NT2/D1 (cell line): ENCODE measurements around the gene PGAM2.

Experiments
- DNase-seq: peaks from one replicate; pipeline ENCODE4 v3.0.0-alpha.2; 2011; ENCODE audit warnings: low read depth, low spot score
- H3K27me3 ChIP-seq: 2 replicates; pipeline ENCODE4 v1.6.0; 2011; ENCODE audit warnings: mild to moderate bottlenecking; ENCODE audit not compliant: insufficient read length, insufficient read depth
- H3K36me3 ChIP-seq: 2 replicates; pipeline ENCODE4 v1.6.1; 2011; ENCODE audit warnings: mild to moderate bottlenecking, low read length, mixed read lengths; ENCODE audit not compliant: insufficient read depth, insufficient read length
- H3K4me1 ChIP-seq: 2 replicates; pipeline ENCODE4 v1.5.1; 2011; ENCODE audit not compliant: insufficient read depth, insufficient read length
- H3K4me3 ChIP-seq: 2 replicates; pipeline ENCODE4 v1.5.1; 2011; ENCODE audit warnings: low read depth; ENCODE audit not compliant: insufficient read length
- H3K9ac ChIP-seq: 2 replicates; pipeline ENCODE4 v1.6.0; 2011; ENCODE audit warnings: low read depth; ENCODE audit not compliant: insufficient read length
- H3K9me3 ChIP-seq: 2 replicates; pipeline ENCODE4 v1.5.1; 2011; ENCODE audit warnings: mild to moderate bottlenecking, low read length; ENCODE audit not compliant: insufficient read depth
- SUZ12 ChIP-seq: IDR thresholded peaks from 2 replicates; pipeline ENCODE4 v1.6.1; 2011; ENCODE audit not compliant: insufficient read length, insufficient read depth; ENCODE audit errors: extremely low read depth
- YY1 ChIP-seq: IDR thresholded peaks from 2 replicates; pipeline ENCODE4 v1.6.1; 2011; ENCODE audit not compliant: insufficient read length, insufficient read depth
- ZNF274 ChIP-seq: IDR thresholded peaks from 2 replicates; pipeline ENCODE4 v1.6.1; 2011; ENCODE audit warnings: mild to moderate bottlenecking, low read depth, low read length

PGAM2 gene

GRCh38 chr7:44105832-44106231 is 40.5 kb upstream of the PGAM2 start:
- no peaks in the 10 kb centered on the region for H3K9me3 ChIP-seq
- peaks cover 48% of the 10 kb centered on the region for H3K36me3 ChIP-seq
- no peak for DNase-seq
- peaks cover 22% of the 10 kb centered on the region for H3K4me1 ChIP-seq
- H3K9ac ChIP-seq, result no peak overlapping the region
- TF ChIP-seq ZNF274 (no peak), SUZ12 (no peak), YY1 (no peak)
- H3K27me3 ChIP-seq, result peaks cover 35% of the 10 kb centered on the region
- H3K4me3 ChIP-seq, result no peak overlapping the region

- Histone ChIP-seq H3K9ac (peak overlapping the region; percentile 74), H3K36me3 (peaks cover 41% of the 10 kb centered on the region), H3K4me3 (peak overlapping the region; percentile 49), H3K27me3 (peaks cover 35% of the 10 kb centered on the region), H3K4me1 (peaks cover 27% of the 10 kb centered on the region), H3K9me3 (no peaks in the 10 kb centered on the region)
- no peak for TF ChIP-seq ZNF274
- TF ChIP-seq YY1, result no peak
- TF ChIP-seq SUZ12, result no peak
- DNase-seq, result no peak
Observed at GRCh38 chr7:44104860-44105771, 39.7 kb upstream of the PGAM2 start.

DNA sequence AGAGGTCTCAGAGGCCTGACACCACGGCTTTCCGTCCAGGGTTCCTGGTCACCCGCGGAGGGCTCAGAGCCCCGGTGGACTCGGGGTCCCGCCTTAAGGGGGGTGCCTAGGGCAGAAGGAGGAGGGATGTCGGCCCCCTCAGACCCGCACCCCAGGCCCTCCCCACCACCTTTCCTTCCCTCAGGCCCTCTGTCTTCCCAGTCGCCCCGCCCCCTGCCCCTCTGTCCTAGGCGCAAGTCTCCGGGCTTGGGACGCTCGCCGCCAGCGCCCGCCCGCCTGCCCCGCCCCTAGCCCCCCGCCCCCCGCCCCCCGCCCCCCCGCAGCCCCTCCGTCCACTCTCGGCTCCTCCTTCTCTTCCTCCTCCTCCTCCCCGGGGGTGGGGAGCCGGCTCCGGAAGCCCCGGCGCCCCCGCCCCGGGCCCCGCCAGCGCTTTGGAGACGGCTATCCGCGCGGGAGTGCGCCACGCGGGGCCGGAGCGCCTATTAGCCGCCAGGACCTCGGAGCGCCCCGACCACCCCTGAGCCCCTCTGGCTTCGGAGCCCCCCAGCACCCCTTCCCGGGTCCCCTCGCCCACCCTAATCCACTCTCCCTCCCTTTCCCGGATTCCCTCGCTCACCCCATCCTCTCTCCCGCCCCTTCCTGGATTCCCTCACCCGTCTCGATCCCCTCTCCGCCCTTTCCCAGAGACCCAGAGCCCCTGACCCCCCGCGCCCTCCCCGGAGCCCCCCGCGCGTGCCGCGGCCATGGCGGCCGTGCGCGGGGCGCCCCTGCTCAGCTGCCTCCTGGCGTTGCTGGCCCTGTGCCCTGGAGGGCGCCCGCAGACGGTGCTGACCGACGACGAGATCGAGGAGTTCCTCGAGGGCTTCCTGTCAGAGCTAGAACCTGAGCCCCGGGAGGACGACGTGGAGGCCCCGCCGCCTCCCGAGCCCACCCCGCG is 38.8 kb upstream of the PGAM2 start, which contains the start of gene AEBP1:
AEBP1 (plus strand) TSS at position 423 of the 937 bp plus-strand sequence; CDS start at position 744, 321 bp downstream.
- TF ChIP-seq YY1 (no peak), ZNF274 (no peak), SUZ12 (no peak)
- Histone ChIP-seq H3K9me3 (no peaks in the 10 kb centered on the region), H3K9ac (peak within 1 kb of the TSS; percentile 83), H3K4me3 (peak within 1 kb of the TSS; percentile 49), H3K36me3 (peaks cover 32% of the 10 kb centered on the region), H3K4me1 (peaks cover 27% of the 10 kb centered on the region), H3K27me3 (peaks cover 35% of the 10 kb centered on the region)
- DNase-seq, result no peak

DNA sequence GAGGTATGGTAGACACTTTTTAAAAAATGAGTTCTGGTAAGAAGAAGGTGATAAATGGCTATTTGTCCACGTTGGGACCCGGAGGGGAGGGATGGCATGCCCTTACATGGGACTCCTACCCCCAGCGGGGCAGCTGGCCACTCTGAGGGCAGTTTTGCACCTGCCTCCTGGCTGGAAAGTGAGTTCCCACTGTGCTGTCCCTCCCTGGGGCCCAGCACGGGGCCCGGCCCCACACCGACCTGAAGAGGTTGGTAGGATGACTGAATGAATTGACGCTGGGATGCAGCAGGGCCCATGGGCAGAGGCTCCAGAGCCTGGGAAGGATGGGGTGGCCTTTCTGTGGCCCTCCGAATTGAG is 38.2 kb upstream of the PGAM2 start:
- H3K36me3 ChIP-seq, result peaks cover 26% of the 10 kb centered on the region
- no peak for DNase-seq
- peaks cover 27% of the 10 kb centered on the region for H3K4me1 ChIP-seq
- no peak for TF ChIP-seq YY1
- no peak for TF ChIP-seq ZNF274
- no peak for TF ChIP-seq SUZ12
- H3K27me3 ChIP-seq, result peaks cover 35% of the 10 kb centered on the region
- peak overlapping the region; percentile 57 for H3K9ac ChIP-seq
- no peaks in the 10 kb centered on the region for H3K9me3 ChIP-seq
- H3K4me3 ChIP-seq, result peak overlapping the region; percentile 25

GRCh38 chr7:44102846-44103565 is 37.6 kb upstream of the PGAM2 start:
- TF ChIP-seq ZNF274, result no peak
- TF ChIP-seq SUZ12, result no peak
- no peak for TF ChIP-seq YY1
- Histone ChIP-seq H3K4me3 (no peak overlapping the region), H3K27me3 (peaks cover 35% of the 10 kb centered on the region), H3K4me1 (peaks cover 27% of the 10 kb centered on the region), H3K9me3 (no peaks in the 10 kb centered on the region), H3K36me3 (peaks cover 21% of the 10 kb centered on the region), H3K9ac (no peak overlapping the region)
- no peak for DNase-seq

- DNase-seq, result no peak
- H3K9ac ChIP-seq, result no peak overlapping the region
- peaks cover 35% of the 10 kb centered on the region for H3K27me3 ChIP-seq
Observed at GRCh38 chr7:44101966-44102845, 36.8 kb upstream of the PGAM2 start.

More at GRCh38 chr7:44101966-44102845, 36.8 kb upstream of the PGAM2 start:
- Histone ChIP-seq H3K9me3 (no peaks in the 10 kb centered on the region), H3K4me3 (no peak overlapping the region), H3K4me1 (peaks cover 27% of the 10 kb centered on the region), H3K36me3 (peaks cover 13% of the 10 kb centered on the region)
- TF ChIP-seq SUZ12 (no peak), ZNF274 (no peak), YY1 (no peak)
